Measurements from ENCODE around the gene TEKT3. TPM values are rescaled to one million over a fixed set of nuclear protein-coding genes. Genes with fewer than 3 reads are reported as not detected.

Gene TEKT3
- total and polyA plus RNA-seq, 7 donors, result 0.05 to 0.97 (median 0.38) TPM; not detected in 3

- WGBS, 3 donors, result 86 to 91% (median 91%) methylated on average over 4 of the region's 4 CpGs
- intact Hi-C loops (cut with DNase I), result no loop called here
- Histone ChIP-seq H3K4me3 (no peak overlapping the region), H3K9me3 (no peaks in the 10 kb centered on the region), H3K4me1 (no peaks in the 10 kb centered on the region), H3K27ac (no peak overlapping the region), H3K36me3 (ENCODE audit: insufficient read depth in 1 of 2, low read depth in 1 of 2) (no peaks in the 10 kb centered on the region), H3K27me3 (ENCODE audit: insufficient read depth in 3 of 3, low read length in 2 of 3) (no peaks in the 10 kb centered on the region)
- no peak for ATAC-seq
- no peak for TF ChIP-seq CTCF (IDR thresholded peaks at IDR 0.05)
- DNase-seq, result no peak
Observed at GRCh38 chr17:15366026-15366425, 24.6 kb upstream of the TEKT3 start.

- H3K27ac ChIP-seq, result no peak overlapping the region
- intact Hi-C loops (cut with DNase I), result no loop called here
- ATAC-seq, result peak in 2 of 4 donors; percentile 38 to 46
- H3K9me3 ChIP-seq, result no peaks in the 10 kb centered on the region
- 74 to 83% (median 76%) methylated on average over 3 of the region's 3 CpGs for WGBS, 3 donors
- no peaks in the 10 kb centered on the region for H3K36me3 ChIP-seq (ENCODE audit: insufficient read depth in 1 of 2, low read depth in 1 of 2)
- no peaks in the 10 kb centered on the region for H3K27me3 ChIP-seq (ENCODE audit: insufficient read depth in 3 of 3, low read length in 2 of 3)
- no peak overlapping the region for H3K4me3 ChIP-seq
- peak in 1 of 2 donors; percentile 33 for DNase-seq
- H3K4me1 ChIP-seq, result no peaks in the 10 kb centered on the region
- no peak for TF ChIP-seq CTCF (IDR thresholded peaks at IDR 0.05)
Observed at GRCh38 chr17:15364615-15365014, 23.2 kb upstream of the TEKT3 start.

DNA sequence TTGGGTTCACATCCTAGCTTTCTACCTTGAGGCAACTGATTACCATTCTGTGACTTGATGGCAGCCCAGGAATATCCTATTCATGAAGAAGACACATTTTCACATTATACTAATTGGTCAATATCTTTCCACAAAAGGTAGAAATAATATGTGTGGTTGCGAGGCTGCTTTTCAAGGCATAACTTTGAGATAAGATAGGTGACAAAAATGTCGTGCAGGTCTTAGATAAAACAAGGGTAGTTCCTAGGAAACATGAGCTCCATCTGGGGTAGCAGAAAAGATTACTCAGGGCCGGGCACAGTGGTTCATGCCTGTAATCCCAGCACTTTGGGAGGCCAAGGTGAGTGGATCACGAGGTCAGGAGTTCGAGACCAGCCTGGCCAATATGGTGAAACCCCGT, 22.3 kb upstream of the TEKT3 start:
- ATAC-seq (no peak), DNase-seq (no peak)
- WGBS, 3 donors, result 87 to 95% (median 92%) methylated on average over 6 of the region's 6 CpGs
- Histone ChIP-seq H3K4me1 (no peaks in the 10 kb centered on the region), H3K27ac (no peak overlapping the region), H3K4me3 (no peak overlapping the region), H3K36me3 (ENCODE audit: insufficient read depth in 1 of 2, low read depth in 1 of 2) (no peaks in the 10 kb centered on the region), H3K27me3 (ENCODE audit: insufficient read depth in 3 of 3, low read length in 2 of 3) (no peaks in the 10 kb centered on the region), H3K9me3 (no peaks in the 10 kb centered on the region)
- TF ChIP-seq CTCF (IDR thresholded peaks at IDR 0.05), result no peak
- intact Hi-C loops (cut with DNase I), result no loop called here

GRCh38 chr17:15361592-15361991, 20.2 kb upstream of the TEKT3 start:
- H3K27ac ChIP-seq, result no peak overlapping the region
- no peak for TF ChIP-seq CTCF (IDR thresholded peaks at IDR 0.05)
- ATAC-seq, result no peak
- H3K27me3 ChIP-seq (ENCODE audit: insufficient read depth in 3 of 3, low read length in 2 of 3), result no peaks in the 10 kb centered on the region
- no peaks in the 10 kb centered on the region for H3K9me3 ChIP-seq
- DNase-seq, result no peak
- H3K4me1 ChIP-seq, result no peaks in the 10 kb centered on the region
- intact Hi-C loops (cut with DNase I), result no loop called here
- WGBS, 3 donors, result 65 to 76% (median 66%) methylated on average over 2 of the region's 2 CpGs
- no peaks in the 10 kb centered on the region for H3K36me3 ChIP-seq (ENCODE audit: insufficient read depth in 1 of 2, low read depth in 1 of 2)
- no peak overlapping the region for H3K4me3 ChIP-seq

- no peak overlapping the region for H3K4me3 ChIP-seq
- intact Hi-C loops (cut with DNase I), result no loop called here
- no peak for TF ChIP-seq CTCF (IDR thresholded peaks at IDR 0.05)
- H3K27me3 ChIP-seq (ENCODE audit: insufficient read depth in 3 of 3, low read length in 2 of 3), result no peaks in the 10 kb centered on the region
- no peaks in the 10 kb centered on the region for H3K4me1 ChIP-seq
- WGBS, 3 donors, result 67 to 78% (median 72%) methylated on average over 7 of the region's 7 CpGs
- no peak overlapping the region for H3K27ac ChIP-seq
- no peaks in the 10 kb centered on the region for H3K36me3 ChIP-seq (ENCODE audit: insufficient read depth in 1 of 2, low read depth in 1 of 2)
- ATAC-seq (no peak), DNase-seq (no peak)
- H3K9me3 ChIP-seq, result no peaks in the 10 kb centered on the region
Observed at GRCh38 chr17:15361151-15361550, 19.8 kb upstream of the TEKT3 start.
